ENCODE data around the gene RNU1-2. TPM values are rescaled to one million over a fixed set of nuclear protein-coding genes. Genes with fewer than 3 reads are reported as not detected.
"Not testable (repeated sequence)": the region's sequence is repeated elsewhere in the genome, so short reads cannot be mapped to it uniquely, and the experiment has no call there.

Gene RNU1-2
- total and polyA plus RNA-seq, 2 experiments from 2014 or later: under 0.01 TPM; not detected in 1

DNA sequence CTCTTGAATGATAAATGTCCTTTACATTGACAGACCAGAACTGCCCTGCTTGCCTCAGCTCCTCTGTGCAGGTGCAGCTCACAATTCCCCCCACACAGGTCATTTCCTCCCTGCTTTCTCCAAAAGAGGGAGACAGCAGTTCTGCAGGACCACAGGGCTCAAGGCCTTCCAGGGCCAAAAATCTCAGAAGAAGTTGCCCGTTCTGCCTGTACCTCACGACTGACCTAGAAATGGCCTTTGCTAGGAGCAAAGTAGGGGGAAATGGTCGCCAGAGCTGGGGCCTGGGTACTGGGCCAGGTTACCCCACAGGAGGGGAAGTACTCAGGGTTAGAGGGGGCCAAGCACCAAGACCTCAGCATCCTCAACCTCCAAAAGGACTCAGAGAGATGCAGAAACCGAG lies 11.1 kb downstream of the RNU1-2 start:
- Histone ChIP-seq H3K27me3 (no peaks in the 10 kb centered on the region), H2AFZ (no peak overlapping the region), H3K79me2 (no peaks in the 10 kb centered on the region), H3K4me3 (no peak overlapping the region), H3K4me1 (ENCODE audit: insufficient read depth) (peaks cover 6% of the 10 kb centered on the region), H3K9me2 (replicated peaks; ENCODE audit: insufficient read depth) (no peaks in the 10 kb centered on the region), H3K4me2 (no peak overlapping the region), H4K20me1 (ENCODE audit: insufficient read depth, poor library complexity, severe bottlenecking) (no peaks in the 10 kb centered on the region), H3K9me3 (ENCODE audit: low read depth) (no peaks in the 10 kb centered on the region), H3K27ac (no peak overlapping the region), H3K36me3 (replicated peaks; ENCODE audit: insufficient read depth, low read depth) (no peaks in the 10 kb centered on the region)
- WGBS (ENCODE audit: low lambda C conversion rate, missing lambda C conversion rate): 92% methylated on average over 4 of the region's 4 CpGs
- no peak for TF ChIP-seq EZH2phosphoT487 (IDR thresholded peaks at IDR 0.05; ENCODE audit: low read depth, severe bottlenecking, unreplicated experiment)
- no peak for TF ChIP-seq EZH2 (IDR thresholded peaks at IDR 0.05; ENCODE audit: borderline replicate concordance)
- TF ChIP-seq, protein P1, sequence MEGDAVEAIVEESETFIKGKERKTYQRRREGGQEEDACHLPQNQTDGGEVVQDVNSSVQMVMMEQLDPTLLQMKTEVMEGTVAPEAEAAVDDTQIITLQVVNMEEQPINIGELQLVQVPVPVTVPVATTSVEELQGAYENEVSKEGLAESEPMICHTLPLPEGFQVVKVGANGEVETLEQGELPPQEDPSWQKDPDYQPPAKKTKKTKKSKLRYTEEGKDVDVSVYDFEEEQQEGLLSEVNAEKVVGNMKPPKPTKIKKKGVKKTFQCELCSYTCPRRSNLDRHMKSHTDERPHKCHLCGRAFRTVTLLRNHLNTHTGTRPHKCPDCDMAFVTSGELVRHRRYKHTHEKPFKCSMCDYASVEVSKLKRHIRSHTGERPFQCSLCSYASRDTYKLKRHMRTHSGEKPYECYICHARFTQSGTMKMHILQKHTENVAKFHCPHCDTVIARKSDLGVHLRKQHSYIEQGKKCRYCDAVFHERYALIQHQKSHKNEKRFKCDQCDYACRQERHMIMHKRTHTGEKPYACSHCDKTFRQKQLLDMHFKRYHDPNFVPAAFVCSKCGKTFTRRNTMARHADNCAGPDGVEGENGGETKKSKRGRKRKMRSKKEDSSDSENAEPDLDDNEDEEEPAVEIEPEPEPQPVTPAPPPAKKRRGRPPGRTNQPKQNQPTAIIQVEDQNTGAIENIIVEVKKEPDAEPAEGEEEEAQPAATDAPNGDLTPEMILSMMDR (IDR thresholded peaks at IDR 0.05; ENCODE audit: poor library complexity): no peak
- DNase-seq (ENCODE audit: low spot score): no peak

DNA sequence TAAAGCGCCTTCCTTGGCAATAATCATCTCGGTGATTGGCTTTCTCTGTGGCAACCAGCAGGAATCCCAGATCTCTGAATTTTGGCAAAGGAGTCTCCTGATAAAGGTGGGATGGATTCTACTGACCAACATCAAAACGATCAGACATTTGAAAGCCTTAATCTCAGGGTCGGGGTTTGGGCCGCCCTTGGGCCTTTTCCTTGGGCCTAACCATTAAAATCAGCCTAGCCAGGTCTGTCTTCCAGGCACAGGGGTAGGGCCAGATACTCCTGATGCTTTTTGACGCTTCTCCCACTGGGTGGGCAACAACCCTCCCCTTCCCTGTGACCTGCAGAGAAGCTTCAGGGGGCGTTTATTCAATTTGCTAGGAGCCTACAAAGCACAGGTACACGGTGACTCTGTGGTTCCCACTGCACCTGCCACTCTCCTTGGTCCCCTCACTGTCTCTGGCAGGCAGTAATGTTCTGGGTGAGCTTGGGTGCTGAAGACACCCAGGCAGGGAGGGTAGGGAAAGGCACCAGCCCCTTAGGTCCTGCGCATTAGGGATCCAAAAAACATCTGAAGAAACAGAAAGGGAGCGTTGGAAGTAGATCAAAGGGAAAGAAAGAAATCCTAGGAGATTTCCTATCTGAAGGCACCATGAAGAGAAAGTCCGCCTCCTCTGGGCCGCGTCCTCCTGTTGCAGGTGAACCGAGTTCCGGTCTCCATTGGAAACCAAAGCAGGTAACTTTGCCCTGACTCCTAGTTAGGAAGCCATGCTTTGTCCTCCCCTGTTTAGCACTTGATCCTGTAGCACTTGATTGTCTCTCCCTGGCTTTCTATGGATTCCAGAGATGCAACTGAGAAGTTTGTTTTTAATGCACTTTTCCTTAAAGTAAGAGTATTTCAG lies 12.3 kb downstream of the RNU1-2 start:
- no peaks in the 10 kb centered on the region for H3K9me3 ChIP-seq (ENCODE audit: low read depth)
- H3K9me2 ChIP-seq (replicated peaks; ENCODE audit: insufficient read depth): no peaks in the 10 kb centered on the region
- H3K36me3 ChIP-seq (replicated peaks; ENCODE audit: insufficient read depth, low read depth): no peaks in the 10 kb centered on the region
- peaks cover 5% of the 10 kb centered on the region for H3K4me1 ChIP-seq (ENCODE audit: insufficient read depth)
- H3K27me3 ChIP-seq: no peaks in the 10 kb centered on the region
- no peaks in the 10 kb centered on the region for H3K79me2 ChIP-seq
- TF ChIP-seq, protein P1 (IDR thresholded peaks at IDR 0.05; ENCODE audit: poor library complexity): no peak
- no peak for TF ChIP-seq EZH2 (IDR thresholded peaks at IDR 0.05; ENCODE audit: borderline replicate concordance)
- no peak overlapping the region for H2AFZ ChIP-seq
- H3K4me2 ChIP-seq: no peak overlapping the region
- no peak overlapping the region for H3K4me3 ChIP-seq
- no peaks in the 10 kb centered on the region for H4K20me1 ChIP-seq (ENCODE audit: insufficient read depth, poor library complexity, severe bottlenecking)
- no peak overlapping the region for H3K27ac ChIP-seq
- WGBS (ENCODE audit: low lambda C conversion rate, missing lambda C conversion rate): 88% methylated on average over 15 of the region's 15 CpGs
- no peak for DNase-seq (ENCODE audit: low spot score)

DNA sequence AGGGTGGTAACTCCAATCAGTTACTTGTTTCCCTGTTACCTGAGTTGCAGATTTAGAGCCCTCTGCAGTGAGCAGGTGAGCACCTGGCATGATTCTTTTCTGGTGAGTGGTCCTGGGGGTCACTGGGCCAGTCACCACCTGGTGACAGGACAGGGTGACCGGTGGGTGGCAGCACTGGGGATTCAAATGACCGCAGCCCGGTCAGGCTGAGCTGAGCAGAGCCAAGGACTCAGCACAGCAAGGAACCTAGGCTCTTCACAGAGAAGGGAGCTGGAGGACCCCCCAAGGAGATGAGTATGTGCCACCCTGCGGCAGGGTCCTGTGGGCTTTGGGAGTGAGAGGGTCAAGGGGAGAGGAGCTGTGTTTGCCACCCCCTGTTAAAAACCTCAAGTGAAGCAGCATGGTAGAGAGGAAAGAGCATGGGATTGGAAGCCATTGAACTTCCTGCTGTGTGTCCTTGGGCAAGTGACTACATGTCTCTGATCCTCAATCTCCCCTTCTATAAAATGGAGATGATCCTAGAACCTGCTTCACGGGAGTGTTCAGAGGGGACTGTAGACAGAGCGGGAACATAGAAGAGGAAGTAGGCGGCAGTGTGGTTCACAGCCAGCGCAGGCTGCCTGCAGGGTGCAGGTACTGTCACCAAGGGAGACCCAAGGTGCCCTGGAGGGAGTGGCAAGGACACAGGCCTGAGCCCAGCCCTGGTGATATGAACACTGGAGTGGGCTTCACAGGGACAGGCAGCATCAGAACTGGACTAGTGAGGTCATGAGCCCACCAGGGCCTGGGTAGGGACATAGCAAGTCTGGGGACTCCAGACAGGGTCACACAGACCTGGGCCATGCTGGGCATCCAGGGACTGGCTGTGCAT lies 16.3 kb downstream of the RNU1-2 start:
- not testable (repeated sequence) for H3K9me3 ChIP-seq (ENCODE audit: low read depth); H3K4me3 ChIP-seq; DNase-seq (ENCODE audit: low spot score); H3K27ac ChIP-seq; H3K9me2 ChIP-seq (replicated peaks; ENCODE audit: insufficient read depth); H3K36me3 ChIP-seq (replicated peaks; ENCODE audit: insufficient read depth, low read depth); H2AFZ ChIP-seq; H3K4me2 ChIP-seq; H3K4me1 ChIP-seq (ENCODE audit: insufficient read depth); H4K20me1 ChIP-seq (ENCODE audit: insufficient read depth, poor library complexity, severe bottlenecking); H3K79me2 ChIP-seq; H3K27me3 ChIP-seq
- WGBS (ENCODE audit: low lambda C conversion rate, missing lambda C conversion rate): 91% methylated on average over 8 of the region's 8 CpGs

DNA sequence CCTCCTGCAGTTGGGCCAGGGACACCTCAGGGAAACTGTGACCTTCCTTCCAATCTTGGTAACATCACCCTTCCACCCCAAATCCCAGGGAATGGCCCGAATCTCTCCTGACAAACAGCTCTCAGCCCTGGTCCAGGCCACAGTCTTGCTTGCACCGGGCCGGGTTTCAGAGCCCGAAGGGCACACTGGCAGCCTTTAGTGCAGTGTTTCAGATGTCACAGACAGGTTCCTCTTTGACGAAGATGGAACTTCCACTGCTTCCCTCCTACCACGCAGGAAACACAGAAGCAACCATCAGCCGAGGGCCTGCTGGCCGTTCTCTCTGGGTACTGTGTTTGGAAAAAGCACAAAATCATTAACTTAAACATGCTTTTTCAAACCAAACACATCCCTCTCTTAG lies 17.0 kb downstream of the RNU1-2 start:
- not testable (repeated sequence) for H3K4me1 ChIP-seq (ENCODE audit: insufficient read depth); H3K4me2 ChIP-seq; H2AFZ ChIP-seq; H3K79me2 ChIP-seq; H3K36me3 ChIP-seq (replicated peaks; ENCODE audit: insufficient read depth, low read depth); H3K27ac ChIP-seq; H4K20me1 ChIP-seq (ENCODE audit: insufficient read depth, poor library complexity, severe bottlenecking); H3K27me3 ChIP-seq; H3K9me3 ChIP-seq (ENCODE audit: low read depth); H3K4me3 ChIP-seq; H3K9me2 ChIP-seq (replicated peaks; ENCODE audit: insufficient read depth); DNase-seq (ENCODE audit: low spot score)
- WGBS (ENCODE audit: low lambda C conversion rate, missing lambda C conversion rate): 91% methylated on average over 8 of the region's 8 CpGs

All from hepatocyte (in vitro differentiated cells).